ENCODE results near the gene ABCG1. TPM values are rescaled to one million over a fixed set of nuclear protein-coding genes. Genes with fewer than 3 reads are reported as not detected.

ABCG1 gene
- total RNA-seq, 1 donor from 2014 or later = 138 TPM

- FAIRE-seq = no peak
- Histone ChIP-seq H3K4me3 (ENCODE audit: low read depth, low read length) (no peak overlapping the region), H3K36me3 (ENCODE audit: control insufficient read depth, insufficient read depth, low read length) (peaks cover 2% of the 10 kb centered on the region), H3K27me3 (ENCODE audit: control insufficient read depth, insufficient read depth, low read length) (no peaks in the 10 kb centered on the region)
- TF ChIP-seq CTCF (IDR thresholded peaks at IDR 0.05; ENCODE audit: insufficient read depth, low read length, severe bottlenecking) = no peak
- no peak for DNase-seq (ENCODE audit: low read depth)
Measured at GRCh38 chr21:42230636-42231035, 11.7 kb downstream of the ABCG1 start.

- FAIRE-seq = no peak
- TF ChIP-seq CTCF (IDR thresholded peaks at IDR 0.05; ENCODE audit: insufficient read depth, low read length, severe bottlenecking) = no peak
- no peak for DNase-seq (ENCODE audit: low read depth)
- no peaks in the 10 kb centered on the region for H3K27me3 ChIP-seq (ENCODE audit: control insufficient read depth, insufficient read depth, low read length)
- no peak overlapping the region for H3K4me3 ChIP-seq (ENCODE audit: low read depth, low read length)
- H3K36me3 ChIP-seq (ENCODE audit: control insufficient read depth, insufficient read depth, low read length) = peaks cover 2% of the 10 kb centered on the region
Measured at GRCh38 chr21:42231756-42232155, 12.8 kb downstream of the ABCG1 start.

- FAIRE-seq (no peak), DNase-seq (ENCODE audit: low read depth) (no peak)
- no peak for TF ChIP-seq CTCF (IDR thresholded peaks at IDR 0.05; ENCODE audit: insufficient read depth, low read length, severe bottlenecking)
- H3K4me3 ChIP-seq (ENCODE audit: low read depth, low read length) = no peak overlapping the region
- H3K36me3 ChIP-seq (ENCODE audit: control insufficient read depth, insufficient read depth, low read length) = no peaks in the 10 kb centered on the region
- no peaks in the 10 kb centered on the region for H3K27me3 ChIP-seq (ENCODE audit: control insufficient read depth, insufficient read depth, low read length)
Measured at GRCh38 chr21:42232176-42232825, 13.4 kb downstream of the ABCG1 start.

- Histone ChIP-seq H3K27me3 (ENCODE audit: control insufficient read depth, insufficient read depth, low read length) (no peaks in the 10 kb centered on the region), H3K36me3 (ENCODE audit: control insufficient read depth, insufficient read depth, low read length) (no peaks in the 10 kb centered on the region), H3K4me3 (ENCODE audit: low read depth, low read length) (no peak overlapping the region)
- FAIRE-seq (no peak), DNase-seq (ENCODE audit: low read depth) (peak; percentile 66)
- TF ChIP-seq CTCF (IDR thresholded peaks at IDR 0.05; ENCODE audit: insufficient read depth, low read length, severe bottlenecking) = peak; percentile 63
Measured at GRCh38 chr21:42233067-42233961, 14.4 kb downstream of the ABCG1 start.

- no peaks in the 10 kb centered on the region for H3K36me3 ChIP-seq (ENCODE audit: control insufficient read depth, insufficient read depth, low read length)
- FAIRE-seq (no peak), DNase-seq (ENCODE audit: low read depth) (no peak)
- no peaks in the 10 kb centered on the region for H3K27me3 ChIP-seq (ENCODE audit: control insufficient read depth, insufficient read depth, low read length)
- TF ChIP-seq CTCF (IDR thresholded peaks at IDR 0.05; ENCODE audit: insufficient read depth, low read length, severe bottlenecking) = no peak
- H3K4me3 ChIP-seq (ENCODE audit: low read depth, low read length) = no peak overlapping the region
Measured at GRCh38 chr21:42234041-42234440, 15.1 kb downstream of the ABCG1 start.
